ENCODE results near the gene LINC01488.

- TF ChIP-seq CTCF (IDR thresholded peaks at IDR 0.05; ENCODE audit: low read depth, low read length, poor library complexity, severe bottlenecking) (no peak), EZH2phosphoT487 (IDR thresholded peaks at IDR 0.05; ENCODE audit: borderline replicate concordance, low read length) (no peak)
Measured at GRCh38 chr11:69476509-69476961, 4.9 kb upstream of the LINC01488 start.

Data from DOHH2 (cell line).